Neuron (in vitro differentiated cells): ENCODE measurements around the gene CYB5B.

Source experiments
- H2AFZ ChIP-seq: one replicate; pipeline ENCODE4 v1.6.1; 2013; ENCODE audit warnings: low read depth, mild to moderate bottlenecking, inconsistent platforms, low read length, moderate library complexity
- H3K27me3 ChIP-seq: one replicate; pipeline ENCODE4 v1.6.1; 2013; ENCODE audit warnings: low read length; ENCODE audit not compliant: insufficient read depth
- H3K36me3 ChIP-seq: one replicate; pipeline ENCODE4 v1.6.1; 2013; ENCODE audit warnings: low read length; ENCODE audit not compliant: insufficient read depth
- H3K4me1 ChIP-seq: one replicate; pipeline ENCODE4 v1.6.1; 2013; ENCODE audit warnings: low read length; ENCODE audit not compliant: insufficient read depth
- H3K4me3 ChIP-seq: 2 replicates; pipeline ENCODE4 v1.5.1; 2013; ENCODE audit warnings: mild to moderate bottlenecking, low read length, moderate library complexity
- H3K9me3 ChIP-seq: one replicate; pipeline ENCODE4 v1.6.1; 2013; ENCODE audit warnings: low read length

CYB5B gene

GRCh38 chr16:69508033-69508755 lies 83.8 kb downstream of the CYB5B start:
- Histone ChIP-seq H3K9me3 (no peaks in the 10 kb centered on the region), H3K36me3 (no peaks in the 10 kb centered on the region), H2AFZ (no peak overlapping the region), H3K4me3 (no peak overlapping the region), H3K27me3 (no peaks in the 10 kb centered on the region), H3K4me1 (no peaks in the 10 kb centered on the region)

GRCh38 chr16:69509125-69509524 lies 84.7 kb downstream of the CYB5B start:
- Histone ChIP-seq H3K4me1 (no peaks in the 10 kb centered on the region), H3K9me3 (no peaks in the 10 kb centered on the region), H3K27me3 (no peaks in the 10 kb centered on the region), H3K4me3 (no peak overlapping the region), H3K36me3 (no peaks in the 10 kb centered on the region), H2AFZ (no peak overlapping the region)

GRCh38 chr16:69511651-69512050 lies 87.2 kb downstream of the CYB5B start:
- H3K4me1 ChIP-seq = no peaks in the 10 kb centered on the region
- H3K9me3 ChIP-seq = no peaks in the 10 kb centered on the region
- no peaks in the 10 kb centered on the region for H3K27me3 ChIP-seq
- no peak overlapping the region for H3K4me3 ChIP-seq
- no peaks in the 10 kb centered on the region for H3K36me3 ChIP-seq
- no peak overlapping the region for H2AFZ ChIP-seq

GRCh38 chr16:69513180-69513966 lies 89.0 kb downstream of the CYB5B start:
- Histone ChIP-seq H3K27me3 (no peaks in the 10 kb centered on the region), H3K36me3 (no peaks in the 10 kb centered on the region), H2AFZ (no peak overlapping the region), H3K9me3 (no peaks in the 10 kb centered on the region), H3K4me1 (no peaks in the 10 kb centered on the region), H3K4me3 (no peak overlapping the region)

- H3K36me3 ChIP-seq = no peaks in the 10 kb centered on the region
- H3K4me3 ChIP-seq = no peak overlapping the region
- H3K4me1 ChIP-seq = no peaks in the 10 kb centered on the region
- H3K27me3 ChIP-seq = no peaks in the 10 kb centered on the region
- no peaks in the 10 kb centered on the region for H3K9me3 ChIP-seq
- no peak overlapping the region for H2AFZ ChIP-seq
Measured at GRCh38 chr16:69514356-69514755, 89.9 kb downstream of the CYB5B start.
